ENCODE measurements around the gene DDX18.

Gene DDX18

DNA sequence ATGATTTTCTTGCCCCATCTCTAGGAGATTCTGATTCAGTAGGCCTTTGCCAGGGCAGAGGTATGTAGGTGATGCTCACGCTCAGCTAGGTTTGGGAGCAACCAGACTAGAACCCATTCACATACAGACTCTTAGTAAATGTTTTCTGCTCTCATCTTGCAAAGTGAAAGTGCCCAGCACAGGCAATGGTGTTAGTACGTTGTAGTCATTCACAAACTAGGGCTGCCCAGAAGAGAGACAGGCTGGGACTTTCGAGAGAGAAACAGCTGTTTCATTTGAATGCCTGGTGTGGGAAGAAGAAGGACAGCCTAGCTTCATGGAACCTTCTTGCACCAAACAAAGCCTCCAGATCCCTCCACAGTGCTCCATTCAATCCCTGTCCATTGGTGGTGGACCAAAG, 19.4 kb downstream of the DDX18 start:
- DNase-seq = no peak

- DNase-seq = no peak
Observed at GRCh38 chr2:117834992-117835391, 20.5 kb downstream of the DDX18 start.

DNA sequence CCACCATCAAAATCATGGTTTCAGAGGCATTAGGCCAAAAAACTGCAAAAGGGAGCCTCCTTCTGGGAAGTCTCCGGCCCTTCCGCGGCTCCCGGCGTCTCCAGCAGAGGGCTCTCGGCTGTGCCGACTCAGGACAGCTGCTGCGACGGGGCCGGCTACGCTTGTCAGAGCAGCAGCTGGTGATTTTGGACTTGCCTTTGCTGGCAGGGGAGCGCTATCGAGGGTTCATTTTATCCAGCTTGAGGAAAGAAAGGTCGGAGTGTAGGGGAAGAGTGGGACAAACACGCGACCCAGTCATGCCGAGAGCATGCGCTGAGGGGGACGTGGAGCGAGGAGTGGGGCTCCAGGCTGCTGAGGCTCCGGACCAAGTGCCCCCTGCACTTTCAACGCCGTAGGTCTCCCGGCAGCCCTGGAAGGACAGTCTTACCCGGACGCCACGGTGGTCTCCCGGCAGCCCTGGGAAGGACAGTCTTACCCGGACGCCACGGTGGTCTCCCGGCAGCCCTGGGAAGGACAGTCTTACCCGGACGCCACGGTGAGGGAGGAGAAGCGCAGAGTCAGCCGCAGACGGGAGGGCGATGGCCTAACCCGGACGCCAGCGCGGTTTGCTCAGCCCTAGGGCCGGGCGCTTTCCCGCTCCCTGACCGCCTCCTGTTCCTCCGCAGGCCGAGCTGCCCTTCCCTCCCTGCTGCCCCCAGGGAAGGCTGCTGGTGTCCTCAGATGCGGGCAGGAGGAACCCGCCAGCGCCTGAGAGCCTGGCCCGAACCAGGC, 21.7 kb downstream of the DDX18 start:
- peak in 52 of 56 donors; percentile 7 to 84 (median 58) for DNase-seq

DNA sequence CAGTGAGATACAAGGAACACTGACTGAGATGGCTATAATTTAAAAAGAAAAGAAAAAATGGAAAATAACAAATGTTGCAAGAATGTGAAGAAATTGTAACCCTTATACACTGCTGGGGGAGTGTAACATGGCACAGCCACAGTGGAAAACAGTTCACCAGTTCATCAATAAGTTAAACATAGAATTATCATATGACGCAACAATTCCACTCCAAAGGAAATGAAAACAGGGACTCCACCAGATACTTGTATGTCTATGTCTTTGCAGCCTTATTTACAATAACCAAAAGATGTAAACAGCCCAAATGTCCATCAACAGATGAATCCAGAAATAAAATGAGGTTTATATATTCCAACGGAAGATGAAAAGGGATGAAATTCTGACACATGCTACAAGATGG, 30.8 kb downstream of the DDX18 start:
- no peak for DNase-seq

- no peak for DNase-seq
Observed at GRCh38 chr2:117850015-117850414, 35.5 kb downstream of the DDX18 start.

- DNase-seq = no peak
Observed at GRCh38 chr2:117850461-117850860, 36.0 kb downstream of the DDX18 start.

GRCh38 chr2:117851969-117852368, 37.5 kb downstream of the DDX18 start:
- DNase-seq = no peak

- DNase-seq = no peak
Observed at GRCh38 chr2:117853316-117853715, 38.8 kb downstream of the DDX18 start.

GRCh38 chr2:117853873-117854272, 39.4 kb downstream of the DDX18 start:
- peak in 3 of 56 donors; percentile 1 to 52 (median 6) for DNase-seq

- DNase-seq = no peak
Observed at GRCh38 chr2:117854610-117855009, 40.1 kb downstream of the DDX18 start.

- no peak for DNase-seq
Observed at GRCh38 chr2:117855886-117856285, 41.4 kb downstream of the DDX18 start.

GRCh38 chr2:117856415-117857210, 42.1 kb downstream of the DDX18 start:
- DNase-seq = no peak

DNA sequence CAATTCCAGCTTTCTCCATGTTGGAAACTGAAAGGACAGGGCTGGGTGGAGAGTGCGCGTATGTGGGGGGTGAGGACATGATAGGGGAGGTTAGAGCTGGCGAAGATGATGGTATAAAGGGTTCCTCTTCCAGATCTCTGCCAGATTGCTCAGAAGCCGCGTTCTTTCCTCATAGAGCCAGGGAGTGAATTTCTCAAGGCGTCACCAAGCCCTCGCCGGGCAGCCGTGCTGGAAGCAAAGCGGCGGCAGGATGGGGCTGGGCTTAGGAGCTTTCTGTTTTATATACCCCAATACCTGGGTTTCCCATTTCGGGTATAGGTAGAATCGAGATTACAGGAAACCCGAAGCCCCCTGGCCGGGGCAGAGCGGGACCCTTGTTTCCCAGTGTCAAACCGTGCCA, 43.8 kb downstream of the DDX18 start:
- no peak for DNase-seq

GRCh38 chr2:117858892-117859531, 44.5 kb downstream of the DDX18 start:
- no peak for DNase-seq

GRCh38 chr2:117859532-117859911, 45.0 kb downstream of the DDX18 start:
- DNase-seq = no peak

DNA sequence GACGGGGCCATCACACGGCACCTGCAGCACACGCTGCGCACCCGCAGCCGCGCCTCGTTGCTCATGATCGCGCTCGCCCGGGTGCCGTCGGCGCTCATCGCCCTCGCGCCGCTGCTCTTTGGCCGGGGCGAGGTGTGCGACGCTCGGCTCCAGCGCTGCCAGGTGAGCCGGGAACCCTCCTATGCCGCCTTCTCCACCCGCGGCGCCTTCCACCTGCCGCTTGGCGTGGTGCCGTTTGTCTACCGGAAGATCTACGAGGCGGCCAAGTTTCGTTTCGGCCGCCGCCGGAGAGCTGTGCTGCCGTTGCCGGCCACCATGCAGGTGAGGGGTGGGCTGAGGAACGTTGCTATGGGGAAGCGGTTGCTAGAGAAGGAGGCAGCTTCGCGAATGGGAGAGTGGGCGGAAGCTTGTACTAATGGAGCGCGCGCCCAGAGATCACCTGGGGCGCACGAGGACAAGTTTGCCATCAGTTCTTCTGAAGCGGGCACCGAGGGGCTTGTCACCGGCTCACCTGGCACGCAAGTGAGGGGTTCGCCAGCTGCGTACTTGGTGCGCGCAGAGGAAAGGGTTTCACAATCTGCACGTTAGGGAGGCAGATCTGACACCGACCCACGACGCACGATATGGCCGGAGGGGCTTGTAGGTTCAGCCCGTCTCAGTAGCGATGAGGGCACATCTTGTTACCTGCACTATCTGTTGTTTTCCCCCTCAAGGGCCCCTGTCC, 45.6 kb downstream of the DDX18 start:
- DNase-seq = no peak

- no peak for DNase-seq
Observed at GRCh38 chr2:117862459-117862858, 48.0 kb downstream of the DDX18 start.

DNA sequence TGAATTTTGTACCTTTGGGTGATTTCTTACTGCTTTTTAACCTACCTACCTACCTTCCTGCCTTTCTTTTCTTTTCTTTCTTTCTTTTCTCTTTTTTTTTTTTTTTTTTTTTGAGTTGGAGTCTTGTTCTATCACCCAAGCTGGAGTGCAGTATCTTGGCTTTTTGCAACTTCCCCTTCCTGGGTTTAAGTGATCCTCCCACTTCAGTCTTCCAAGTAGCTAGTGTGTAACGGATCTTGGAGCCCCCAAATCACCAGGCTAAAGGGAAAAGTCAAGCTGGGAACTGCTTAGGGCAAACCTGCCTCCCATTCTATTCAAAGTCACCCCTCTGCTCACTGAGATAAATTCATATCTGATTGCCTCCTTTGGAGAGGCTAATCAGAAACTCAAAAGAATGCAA, 61.3 kb downstream of the DDX18 start:
- DNase-seq = no peak

DNA sequence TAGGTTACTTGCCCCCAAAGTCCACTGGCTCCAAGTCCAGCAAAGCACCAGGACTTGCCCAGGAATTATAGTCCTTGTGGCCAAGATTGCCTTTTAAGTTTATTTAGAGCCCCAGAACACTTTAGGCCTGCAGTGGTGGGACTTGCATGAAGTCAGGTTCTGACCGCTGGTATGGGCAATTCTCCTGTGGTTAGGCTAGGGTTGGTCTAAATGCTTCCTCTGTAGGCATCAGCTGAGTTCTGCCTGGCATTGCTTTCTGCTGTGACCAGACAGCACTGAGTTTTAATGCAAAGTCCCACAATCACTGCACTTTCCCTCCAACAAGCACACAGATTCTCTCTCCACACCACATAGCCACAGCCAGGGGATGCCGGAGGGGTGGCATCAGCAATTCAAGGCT, 64.5 kb downstream of the DDX18 start:
- no peak for DNase-seq
